Measurements from ENCODE around the gene CCDC106.

GRCh38 chr19:55618426-55618825 lies 29.6 kb upstream of the CCDC106 start:
- TF ChIP-seq, protein P1, sequence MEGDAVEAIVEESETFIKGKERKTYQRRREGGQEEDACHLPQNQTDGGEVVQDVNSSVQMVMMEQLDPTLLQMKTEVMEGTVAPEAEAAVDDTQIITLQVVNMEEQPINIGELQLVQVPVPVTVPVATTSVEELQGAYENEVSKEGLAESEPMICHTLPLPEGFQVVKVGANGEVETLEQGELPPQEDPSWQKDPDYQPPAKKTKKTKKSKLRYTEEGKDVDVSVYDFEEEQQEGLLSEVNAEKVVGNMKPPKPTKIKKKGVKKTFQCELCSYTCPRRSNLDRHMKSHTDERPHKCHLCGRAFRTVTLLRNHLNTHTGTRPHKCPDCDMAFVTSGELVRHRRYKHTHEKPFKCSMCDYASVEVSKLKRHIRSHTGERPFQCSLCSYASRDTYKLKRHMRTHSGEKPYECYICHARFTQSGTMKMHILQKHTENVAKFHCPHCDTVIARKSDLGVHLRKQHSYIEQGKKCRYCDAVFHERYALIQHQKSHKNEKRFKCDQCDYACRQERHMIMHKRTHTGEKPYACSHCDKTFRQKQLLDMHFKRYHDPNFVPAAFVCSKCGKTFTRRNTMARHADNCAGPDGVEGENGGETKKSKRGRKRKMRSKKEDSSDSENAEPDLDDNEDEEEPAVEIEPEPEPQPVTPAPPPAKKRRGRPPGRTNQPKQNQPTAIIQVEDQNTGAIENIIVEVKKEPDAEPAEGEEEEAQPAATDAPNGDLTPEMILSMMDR (IDR thresholded peaks at IDR 0.05) = no peak
- no peak for TF ChIP-seq POLR2A (IDR thresholded peaks at IDR 0.05)

Measured in vagina (tissue), 2 donors.